ENCODE results near the gene ATP5PO.
A peak's percentile ranks its signal among the peaks of the same experiment; 100 is the strongest.
"Not testable (repeated sequence)": the region's sequence is repeated elsewhere in the genome, so short reads cannot be mapped to it uniquely, and the experiment has no call there.

Gene ATP5PO

DNA sequence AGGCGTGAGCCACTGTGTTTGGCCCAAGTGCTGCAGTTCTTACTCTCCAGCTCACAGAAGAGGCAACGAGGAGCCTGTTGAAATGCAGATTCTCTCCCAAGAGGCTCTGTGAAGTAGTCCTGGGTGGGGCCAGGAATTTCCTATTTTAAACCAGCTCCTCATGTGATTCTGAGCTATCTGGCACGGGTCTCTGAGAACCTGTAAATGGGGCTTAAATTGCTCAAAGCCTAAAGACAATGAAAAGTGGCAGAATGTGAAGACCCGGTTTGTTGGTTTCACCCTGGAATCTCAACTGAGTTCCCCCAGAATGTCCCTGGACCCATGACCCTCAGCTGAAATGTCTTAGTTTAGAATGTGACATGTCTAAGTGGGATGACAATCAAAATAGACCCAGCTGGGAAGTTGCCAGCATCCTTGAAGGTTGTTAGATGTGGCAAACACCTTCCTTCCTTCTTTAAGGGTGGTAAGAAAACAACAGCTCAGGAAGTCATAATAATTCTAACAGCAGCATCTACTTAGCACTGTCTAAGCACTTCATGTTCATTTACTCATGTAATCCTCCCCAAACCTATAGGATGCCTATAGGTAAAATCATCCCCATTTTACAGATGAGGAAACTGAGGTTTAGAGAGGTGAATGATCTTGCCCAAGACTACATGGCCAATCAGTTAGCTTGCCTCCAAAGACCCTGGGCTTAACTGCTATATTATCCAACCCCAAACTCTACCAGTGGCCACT is 20.9 kb upstream of the ATP5PO start:
- DNase-seq (ENCODE audit: low read depth in 2 of 2): peak; percentile 42 to 43
- TF ChIP-seq, protein P1, sequence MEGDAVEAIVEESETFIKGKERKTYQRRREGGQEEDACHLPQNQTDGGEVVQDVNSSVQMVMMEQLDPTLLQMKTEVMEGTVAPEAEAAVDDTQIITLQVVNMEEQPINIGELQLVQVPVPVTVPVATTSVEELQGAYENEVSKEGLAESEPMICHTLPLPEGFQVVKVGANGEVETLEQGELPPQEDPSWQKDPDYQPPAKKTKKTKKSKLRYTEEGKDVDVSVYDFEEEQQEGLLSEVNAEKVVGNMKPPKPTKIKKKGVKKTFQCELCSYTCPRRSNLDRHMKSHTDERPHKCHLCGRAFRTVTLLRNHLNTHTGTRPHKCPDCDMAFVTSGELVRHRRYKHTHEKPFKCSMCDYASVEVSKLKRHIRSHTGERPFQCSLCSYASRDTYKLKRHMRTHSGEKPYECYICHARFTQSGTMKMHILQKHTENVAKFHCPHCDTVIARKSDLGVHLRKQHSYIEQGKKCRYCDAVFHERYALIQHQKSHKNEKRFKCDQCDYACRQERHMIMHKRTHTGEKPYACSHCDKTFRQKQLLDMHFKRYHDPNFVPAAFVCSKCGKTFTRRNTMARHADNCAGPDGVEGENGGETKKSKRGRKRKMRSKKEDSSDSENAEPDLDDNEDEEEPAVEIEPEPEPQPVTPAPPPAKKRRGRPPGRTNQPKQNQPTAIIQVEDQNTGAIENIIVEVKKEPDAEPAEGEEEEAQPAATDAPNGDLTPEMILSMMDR (IDR thresholded peaks at IDR 0.05; ENCODE audit: low read depth, low read length): no peak
- no peak overlapping the region for H3K4me3 ChIP-seq (replicated peaks in 1 of 2; ENCODE audit: low read depth in 2 of 2, low read length in 2 of 2)

DNA sequence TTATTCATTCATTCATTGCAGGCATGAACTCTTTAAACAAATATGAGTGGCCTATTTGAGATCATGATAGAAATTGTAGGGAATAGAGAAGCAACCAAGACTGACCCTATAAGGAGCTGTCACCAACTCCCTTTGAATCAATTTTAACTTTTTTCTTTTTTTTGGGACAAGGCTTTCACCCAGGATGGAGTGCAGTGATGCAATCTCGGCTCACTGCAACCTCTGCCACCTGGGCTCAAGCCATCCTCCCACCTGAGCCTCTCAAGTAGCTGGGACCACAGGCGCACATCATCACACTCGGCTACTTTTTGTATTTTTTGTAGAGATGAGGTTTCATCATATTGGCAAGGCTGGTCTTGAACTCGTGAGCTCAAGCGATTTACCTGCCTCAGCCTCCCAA is 17.1 kb upstream of the ATP5PO start:
- no peak for DNase-seq (ENCODE audit: low read depth in 2 of 2)
- no peak overlapping the region for H3K4me3 ChIP-seq (replicated peaks in 1 of 2; ENCODE audit: low read depth in 2 of 2, low read length in 2 of 2)
- TF ChIP-seq, protein P1 (IDR thresholded peaks at IDR 0.05; ENCODE audit: low read depth, low read length): no peak

DNA sequence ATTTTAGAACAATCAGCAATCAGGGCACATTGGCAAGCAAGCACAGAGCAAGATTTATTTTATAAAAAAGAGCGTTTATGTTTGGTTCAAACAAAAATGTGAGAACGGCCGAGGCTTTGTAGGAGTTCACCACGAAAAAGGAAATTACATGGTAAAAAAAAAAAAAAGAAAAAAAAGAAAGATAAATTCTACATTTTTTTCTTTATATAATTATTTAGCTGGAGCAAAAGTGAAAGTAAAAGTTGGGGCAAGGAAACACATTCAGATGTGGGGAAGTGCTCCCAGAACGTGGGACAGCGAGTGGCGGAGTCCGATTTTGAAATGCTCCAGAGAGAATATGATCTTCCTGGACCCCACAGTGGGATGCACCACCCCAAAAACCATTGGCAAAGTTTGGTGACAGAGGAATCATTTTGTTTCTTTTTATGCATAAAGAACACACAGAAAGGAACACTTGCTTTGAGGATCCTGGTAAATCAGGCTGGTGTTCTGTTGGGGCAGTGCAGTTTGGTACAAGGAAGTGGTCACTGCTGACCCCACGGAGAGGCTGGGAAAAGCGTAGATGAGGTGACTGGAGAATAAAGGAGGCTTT is 16.3 kb upstream of the ATP5PO start:
- DNase-seq (ENCODE audit: low read depth in 2 of 2): peak in 1 of 2 donors; percentile 29
- peak overlapping the region; percentile 0 to 43 for H3K4me3 ChIP-seq (replicated peaks in 1 of 2; ENCODE audit: low read depth in 2 of 2, low read length in 2 of 2)
- TF ChIP-seq, protein P1 (IDR thresholded peaks at IDR 0.05; ENCODE audit: low read depth, low read length): no peak

DNA sequence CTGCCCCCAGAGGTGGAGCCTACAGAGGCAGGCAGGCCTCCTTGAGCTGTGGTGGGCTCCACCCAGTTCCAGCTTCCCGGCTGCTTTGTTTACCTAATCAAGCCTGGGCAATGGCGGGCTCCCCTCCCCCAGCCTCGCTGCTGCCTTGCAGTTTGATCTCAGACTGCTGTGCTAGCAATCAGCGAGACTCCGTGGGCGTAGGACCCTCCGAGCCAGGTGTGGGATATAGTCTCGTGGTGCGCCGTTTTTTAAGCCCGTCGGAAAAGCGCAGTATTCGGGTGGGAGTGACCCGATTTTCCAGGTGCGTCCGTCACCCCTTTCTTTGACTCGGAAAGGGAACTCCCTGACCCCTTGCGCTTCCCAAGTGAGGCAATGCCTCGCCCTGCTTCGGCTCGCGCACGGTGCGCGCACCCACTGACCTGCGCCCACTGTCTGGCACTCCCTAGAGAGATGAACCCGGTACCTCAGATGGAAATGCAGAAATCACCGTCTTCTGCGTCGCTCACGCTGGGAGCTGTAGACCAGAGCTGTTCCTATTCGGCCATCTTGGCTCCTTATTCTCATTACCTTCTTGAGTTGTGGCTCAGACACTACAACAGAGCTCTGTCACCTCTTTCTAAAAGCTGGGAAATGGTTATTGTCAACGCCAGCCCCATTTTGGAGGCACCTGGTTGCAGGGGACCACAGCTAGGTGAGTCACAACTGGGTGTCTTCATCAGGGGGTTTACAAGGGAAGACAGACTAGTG is 15.6 kb upstream of the ATP5PO start:
- H3K4me3 ChIP-seq (replicated peaks in 1 of 2; ENCODE audit: low read depth in 2 of 2, low read length in 2 of 2): peak overlapping the region in 1 of 2 donors; percentile 43
- DNase-seq (ENCODE audit: low read depth in 2 of 2): not testable (repeated sequence)

DNA sequence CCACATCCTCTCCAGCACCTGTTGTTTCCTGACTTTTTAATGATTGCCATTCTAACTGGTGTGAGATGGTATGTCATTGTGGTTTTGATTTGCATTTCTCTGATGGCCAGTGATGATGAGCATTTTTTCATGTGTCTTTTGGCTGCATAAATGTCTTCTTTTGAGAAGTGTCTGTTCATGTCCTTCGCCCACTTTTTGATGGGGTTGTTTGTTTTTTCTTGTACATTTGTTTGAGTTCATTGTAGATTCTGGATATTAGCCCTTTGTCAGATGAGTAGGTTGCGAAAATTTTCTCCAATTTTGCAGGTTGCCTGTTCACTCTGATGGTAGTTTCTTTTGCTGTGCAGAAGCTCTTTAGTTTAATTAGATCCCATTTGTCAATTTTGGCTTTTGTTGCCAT is 10.6 kb upstream of the ATP5PO start:
- not testable (repeated sequence) for H3K4me3 ChIP-seq (replicated peaks in 1 of 2; ENCODE audit: low read depth in 2 of 2, low read length in 2 of 2); DNase-seq (ENCODE audit: low read depth in 2 of 2)

DNA sequence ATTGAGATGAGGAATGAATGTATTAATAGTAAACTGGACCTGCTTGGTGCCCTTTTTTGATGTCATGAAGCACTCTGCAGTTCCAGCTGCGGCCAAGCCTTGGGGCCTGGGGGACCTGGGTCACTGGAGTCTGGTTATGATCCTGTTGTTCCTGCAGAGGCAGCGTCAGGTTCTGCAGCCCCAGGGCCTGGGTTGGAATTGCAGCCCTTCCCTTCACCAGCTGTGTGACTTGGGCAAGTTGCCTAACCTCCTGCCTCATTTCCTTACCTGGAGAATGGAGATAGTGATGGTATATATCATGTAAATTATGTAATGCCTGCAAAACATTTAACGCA is 9.1 kb upstream of the ATP5PO start:
- H3K4me3 ChIP-seq (replicated peaks in 1 of 2; ENCODE audit: low read depth in 2 of 2, low read length in 2 of 2): no peak overlapping the region
- TF ChIP-seq, protein P1 (IDR thresholded peaks at IDR 0.05; ENCODE audit: low read depth, low read length): no peak
- DNase-seq (ENCODE audit: low read depth in 2 of 2): no peak

DNA sequence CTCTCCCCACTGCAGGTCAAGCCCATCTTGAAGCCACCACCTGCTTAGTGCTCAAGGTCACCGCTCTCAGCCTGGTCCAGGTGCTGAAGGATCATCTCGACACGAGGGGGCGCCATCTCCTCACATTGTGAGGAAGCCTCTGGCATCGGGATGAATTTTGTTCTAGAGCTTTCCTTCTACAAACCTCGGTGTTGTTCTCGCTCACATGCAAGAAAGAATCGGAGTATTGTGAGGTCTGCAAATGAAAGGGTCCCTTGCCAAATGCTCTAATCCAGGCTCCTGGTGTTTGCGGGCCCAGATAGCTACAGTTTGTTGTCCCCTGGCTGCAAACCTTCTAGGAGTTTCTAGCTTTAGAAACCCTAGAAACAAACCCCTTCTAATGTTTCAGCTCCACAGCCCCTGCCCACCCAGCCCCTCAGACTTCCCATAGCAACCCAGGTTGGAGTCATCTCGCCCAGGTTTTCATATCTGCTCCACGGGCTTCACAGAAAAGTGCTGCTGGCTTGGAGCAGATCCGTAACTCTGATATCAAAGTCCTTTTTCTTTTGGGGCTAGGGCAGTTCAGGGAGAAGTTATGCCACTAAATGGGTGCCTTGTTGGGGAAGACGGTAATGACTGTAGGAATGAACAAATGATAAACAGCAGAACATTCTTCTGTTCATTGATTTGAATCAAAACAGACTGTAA is 8.6 kb upstream of the ATP5PO start:
- TF ChIP-seq, protein P1 (IDR thresholded peaks at IDR 0.05; ENCODE audit: low read depth, low read length): peak; percentile 91
- peak; percentile 85 to 87 for DNase-seq (ENCODE audit: low read depth in 2 of 2)
- no peak overlapping the region for H3K4me3 ChIP-seq (replicated peaks in 1 of 2; ENCODE audit: low read depth in 2 of 2, low read length in 2 of 2)
